ENCODE measurements around the gene IFT172.

GRCh38 chr2:27496357-27497287, 7.1 kb upstream of the IFT172 start, which contains the start of gene GCKR:
- TF ChIP-seq CTCF (IDR thresholded peaks at IDR 0.05; ENCODE audit: borderline replicate concordance, extremely low read depth, low read length, poor library complexity, severe bottlenecking) = no peak
- no peak for TF ChIP-seq EZH2 (IDR thresholded peaks at IDR 0.05; ENCODE audit: borderline replicate concordance, low read depth, low read length, severe bottlenecking)

All from DND-41 (cell line).